Loucy (cell line): ENCODE results near the gene BAD.

ENCODE experiments used
- CTCF ChIP-seq: fragments of 200-600 bp; sonication (generic); conservative IDR thresholded peaks from 2 replicates; pipeline ENCODE4 v1.5.1; 2014; ENCODE audit warnings: mild to moderate bottlenecking, antibody characterized with exemption, low read length
- EZH2phosphoT487 ChIP-seq: fragments of 200-600 bp; IDR thresholded peaks from 2 replicates; pipeline ENCODE4 v1.6.1; 2018; ENCODE audit warnings: antibody characterized with exemption, mild to moderate bottlenecking, moderate library complexity, borderline replicate concordance

DNA sequence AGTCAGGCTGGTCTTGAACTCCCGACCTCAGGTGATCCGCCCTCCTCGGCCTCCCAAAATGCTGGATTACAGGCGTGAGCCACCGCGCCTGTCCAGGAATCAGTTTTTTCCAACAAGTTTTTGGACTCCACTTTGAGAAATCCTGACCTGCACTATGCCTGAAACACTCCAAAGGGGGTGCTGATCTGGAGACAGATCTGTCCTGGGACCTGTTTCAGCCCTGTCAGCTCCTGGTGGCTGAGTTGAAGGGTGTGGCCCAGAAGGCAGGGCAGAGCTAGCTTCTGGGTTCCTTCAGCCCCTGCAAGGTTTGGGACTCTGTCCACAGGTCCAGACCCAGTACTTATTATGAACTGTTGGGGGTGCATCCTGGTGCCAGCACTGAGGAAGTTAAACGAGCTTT lies 52.9 kb downstream of the BAD start:
- TF ChIP-seq CTCF: no peak
- no peak for TF ChIP-seq EZH2phosphoT487
